Fibroblast of skin of abdomen (primary cell): Measurements from ENCODE around the gene MOBP.

Source experiments
- DNase-seq: peaks from one replicate; pipeline ENCODE4 v3.0.0-alpha.2; 2013

The MOBP gene

GRCh38 chr3:39542588-39542988 is 75.1 kb downstream of the MOBP start:
- no peak for DNase-seq

- DNase-seq, result no peak
These were observed 80.8 kb downstream of the MOBP start for GRCh38 chr3:39548282-39548681.

- DNase-seq, result no peak
These were observed 83.0 kb downstream of the MOBP start for GRCh38 chr3:39550354-39551051.
